B cell (primary cell): ENCODE results near the gene TRAPPC3L. TPM values are rescaled to one million over a fixed set of nuclear protein-coding genes. Genes with fewer than 3 reads are reported as not detected.
A peak's percentile ranks its signal among the peaks of the same experiment; 100 is the strongest.

Experiments used
- ATAC-seq: fragments of 200-7000 bp; cut with Tn5 transposase; one replicate; pipeline ENCODE4 v1.10.0; 2021; ENCODE audit warnings: low read depth, mild to moderate bottlenecking, moderate number of reproducible peaks, moderate library complexity
- CTCF ChIA-PET: fragments of 350-600 bp; sonication (Branson Sonifier 250); formaldehyde crosslinking; loops from one replicate; lab custom pipeline; 2021; ENCODE audit warnings: antibody characterized with exemption, inconsistent platforms; lab: Charles Lee
- POLR2A ChIA-PET: fragments of 350-600 bp; sonication (Branson Sonifier 250); formaldehyde crosslinking; loops from one replicate; lab custom pipeline; 2021; ENCODE audit warnings: antibody characterized with exemption; lab: Charles Lee
- DNase-seq: peaks from one replicate; pipeline ENCODE4 v3.0.0; 2013
- H2AFZ ChIP-seq: 2 replicates; pipeline ENCODE4 v1.6.1; 2012; ENCODE audit warnings: mild to moderate bottlenecking, low read depth, low read length; ENCODE audit not compliant: insufficient read depth, poor library complexity, severe bottlenecking
- H3K27ac ChIP-seq, 2 donors: 1 replicate in 1 of 2; 2 replicates in 1 of 2; pipeline ENCODE4 v1.5.1; 2012 to 2013; ENCODE audit warnings: low read length in 2 of 2, mild to moderate bottlenecking in 2 of 2, moderate library complexity in 1 of 2
- H3K27me3 ChIP-seq, 4 experiments: fragments of 200-600 bp in 1 of 4; sonication (generic) in 1 of 4; replicated peaks in 1 of 4; 1 replicate in 2 of 4; 2 replicates in 2 of 4; pipeline versions ENCODE4 v1.6.1 to v1.7.0; 2013 to 2016; ENCODE audit warnings: low read length in 3 of 4, mild to moderate bottlenecking in 2 of 4, mixed read lengths in 1 of 4, moderate library complexity in 1 of 4; ENCODE audit not compliant: insufficient read depth in 4 of 4, control insufficient read depth in 3 of 4; ENCODE audit errors: control extremely low read depth in 1 of 4
- H3K36me3 ChIP-seq, 2 experiments: replicated peaks in 1 of 2; 1 replicate in 1 of 2; 2 replicates in 1 of 2; pipeline versions ENCODE4 v1.6.1 to v1.7.1; 2013; ENCODE audit warnings: low read length in 1 of 2; ENCODE audit not compliant: insufficient read depth in 2 of 2, control insufficient read depth in 1 of 2; ENCODE audit errors: control extremely low read depth in 1 of 2, extremely low read depth in 1 of 2
- H3K4me1 ChIP-seq, 2 donors: fragments of 200-600 bp in 1 of 2; sonication (generic) in 1 of 2; 1 replicate in 1 of 2; 2 replicates in 1 of 2; pipeline versions ENCODE4 v1.5.1 to v1.6.1; 2013 to 2017; ENCODE audit warnings: low read length in 2 of 2; ENCODE audit not compliant: control insufficient read depth in 2 of 2, insufficient read depth in 2 of 2
- H3K4me2 ChIP-seq: replicated peaks from 2 replicates; pipeline ENCODE3; 2012; ENCODE audit warnings: mild to moderate bottlenecking, low read depth, low read length; ENCODE audit not compliant: poor library complexity, severe bottlenecking
- H3K4me3 ChIP-seq, 5 experiments: fragments of 200-600 bp in 1 of 5; sonication (generic) in 1 of 5; 1 replicate in 3 of 5; 2 replicates in 2 of 5; pipeline versions ENCODE4 v1.5.1 to v1.7.0; 2011 to 2016; ENCODE audit warnings: low read length in 4 of 5, mild to moderate bottlenecking in 4 of 5, low read depth in 2 of 5, control low read depth in 1 of 5, moderate library complexity in 1 of 5; ENCODE audit not compliant: insufficient read depth in 1 of 5; ENCODE audit errors: control extremely low read depth in 1 of 5, extremely low read depth in 1 of 5
- H3K79me2 ChIP-seq: fragments of 200-600 bp; sonication (generic); one replicate; pipeline ENCODE4 v1.6.0; 2016; ENCODE audit warnings: low read length; ENCODE audit not compliant: control insufficient read depth, insufficient read depth
- H3K9ac ChIP-seq: fragments of 200-600 bp; sonication (generic); 2 replicates; pipeline ENCODE4 v1.6.1; 2017; ENCODE audit warnings: mild to moderate bottlenecking, low read length, moderate library complexity
- H3K9me3 ChIP-seq, 3 donors: one replicate each; pipeline versions ENCODE4 v1.6.1 to v1.7.1; 2013; ENCODE audit warnings: low read length in 2 of 3; ENCODE audit not compliant: control insufficient read depth in 2 of 3, insufficient read depth in 1 of 3; ENCODE audit errors: control extremely low read depth in 1 of 3
- H4K20me1 ChIP-seq: 2 replicates; pipeline ENCODE4 v1.6.0; 2012; ENCODE audit warnings: mild to moderate bottlenecking, low read length; ENCODE audit not compliant: insufficient read depth, control insufficient read depth, poor library complexity, severe bottlenecking
- H3K27ac Mint-ChIP-seq: one replicate; pipeline ENCODE4 v1.8.0; 2021; ENCODE audit warnings: mixed read lengths
- H3K27me3 Mint-ChIP-seq: one replicate; pipeline ENCODE4 v1.8.0; 2021; ENCODE audit warnings: mixed read lengths
- H3K4me1 Mint-ChIP-seq: one replicate; pipeline ENCODE4 v1.8.0; 2021; ENCODE audit warnings: mixed read lengths
- H3K4me3 Mint-ChIP-seq: one replicate; pipeline ENCODE4 v1.8.0; 2021; ENCODE audit warnings: mixed read lengths
- H3K9me3 Mint-ChIP-seq: one replicate; pipeline ENCODE4 v1.8.0; 2022; ENCODE audit warnings: mixed read lengths; ENCODE audit not compliant: insufficient read depth
- EZH2 ChIP-seq: IDR thresholded peaks from 2 replicates; pipeline ENCODE4 v1.6.1; 2012; ENCODE audit warnings: borderline replicate concordance, low read depth, mild to moderate bottlenecking, moderate library complexity, low read length; ENCODE audit not compliant: insufficient read depth, poor library complexity, severe bottlenecking
- WGBS: methylation state at CpG from one replicate; pipeline ENCODE4 v1.1.5; 2013; ENCODE audit warnings: missing lambda C conversion rate; ENCODE audit not compliant: insufficient coverage; 5-methylcytosine and 5-hydroxymethylcytosine counted together
- intact Hi-C: fragments of 100-400 bp; cut with micrococcal nuclease; formaldehyde crosslinking; loops from one replicate; pipeline ENCODE4 v1.10.0; 2022
- polyA plus RNA-seq: library from polyadenylated mRNA; depleted of rRNA; stranded (reverse); fragments of >200 nt; gene quantifications from 2 replicates; pipeline ENCODE4 v1.2.3, GENCODE V29; 2012
- total RNA-seq, 2 donors: library from RNA; stranded (reverse); fragments of 120-200 nt in 1 of 2; gene quantifications; 1 replicate in 1 of 2; 2 replicates in 1 of 2; pipeline versions ENCODE4 v1.2.3 to v1.2.4, GENCODE V29; 2013 to 2022
- TF ChIP-seq, protein P1 (sequence below): fragments of 200-600 bp; IDR thresholded peaks from one replicate; pipeline ENCODE4 v1.8.0; 2022; ENCODE audit warnings: antibody characterized with exemption, mild to moderate bottlenecking

The TRAPPC3L gene
- total and polyA plus RNA-seq, 2 donors (not counting 1 experiment from before 2014, with no cell fraction given), result not detected

GRCh38 chr6:116450185-116450710 is 95.2 kb downstream of the TRAPPC3L start:
- Histone ChIP-seq H2AFZ (no peak overlapping the region), H4K20me1 (no peaks in the 10 kb centered on the region), H3K4me3 (no peak overlapping the region), H3K79me2 (no peaks in the 10 kb centered on the region), H3K4me2 (no peak overlapping the region), H3K27ac (no peak overlapping the region), H3K36me3 (no peaks in the 10 kb centered on the region), H3K27me3 (no peaks in the 10 kb centered on the region), H3K4me1 (peaks cover 20 to 26% of the 10 kb centered on the region in 2 donors), H3K9ac (no peak overlapping the region), H3K9me3 (no peaks in the 10 kb centered on the region)
- no peak overlapping the region for H3K27ac Mint-ChIP-seq
- intact Hi-C loops, result no loop called here
- no CpG with 5 or more reads among the region's 1 CpG for WGBS
- no peaks in the 10 kb centered on the region for H3K9me3 Mint-ChIP-seq
- DNase-seq, result no peak
- no peaks in the 10 kb centered on the region for H3K27me3 Mint-ChIP-seq
- ChIA-PET POLR2A (interaction anchor here (0.7 kb wide), 1 partner anchor 64 kb away, joined by 5 read pairs; no protein-coding TSS in a partner anchor), CTCF (interaction anchor here (1.0 to 1.9 kb wide), 6 partner anchors 10 to 233 kb away, joined by 3 to 10 read pairs (median 4); partner anchors contain the start of gene DSE)
- no peak overlapping the region for H3K4me3 Mint-ChIP-seq
- ATAC-seq, result no peak
- no peak for TF ChIP-seq EZH2
- TF ChIP-seq, protein P1, sequence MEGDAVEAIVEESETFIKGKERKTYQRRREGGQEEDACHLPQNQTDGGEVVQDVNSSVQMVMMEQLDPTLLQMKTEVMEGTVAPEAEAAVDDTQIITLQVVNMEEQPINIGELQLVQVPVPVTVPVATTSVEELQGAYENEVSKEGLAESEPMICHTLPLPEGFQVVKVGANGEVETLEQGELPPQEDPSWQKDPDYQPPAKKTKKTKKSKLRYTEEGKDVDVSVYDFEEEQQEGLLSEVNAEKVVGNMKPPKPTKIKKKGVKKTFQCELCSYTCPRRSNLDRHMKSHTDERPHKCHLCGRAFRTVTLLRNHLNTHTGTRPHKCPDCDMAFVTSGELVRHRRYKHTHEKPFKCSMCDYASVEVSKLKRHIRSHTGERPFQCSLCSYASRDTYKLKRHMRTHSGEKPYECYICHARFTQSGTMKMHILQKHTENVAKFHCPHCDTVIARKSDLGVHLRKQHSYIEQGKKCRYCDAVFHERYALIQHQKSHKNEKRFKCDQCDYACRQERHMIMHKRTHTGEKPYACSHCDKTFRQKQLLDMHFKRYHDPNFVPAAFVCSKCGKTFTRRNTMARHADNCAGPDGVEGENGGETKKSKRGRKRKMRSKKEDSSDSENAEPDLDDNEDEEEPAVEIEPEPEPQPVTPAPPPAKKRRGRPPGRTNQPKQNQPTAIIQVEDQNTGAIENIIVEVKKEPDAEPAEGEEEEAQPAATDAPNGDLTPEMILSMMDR, result no peak
- H3K4me1 Mint-ChIP-seq, result peaks cover 33% of the 10 kb centered on the region

GRCh38 chr6:116449565-116449964 is 95.9 kb downstream of the TRAPPC3L start:
- no peak overlapping the region for H3K27ac ChIP-seq
- Mint-ChIP-seq H3K27me3 (no peaks in the 10 kb centered on the region), H3K4me3 (no peak overlapping the region), H3K27ac (peak overlapping the region; percentile 7), H3K4me1 (peaks cover 40% of the 10 kb centered on the region), H3K9me3 (no peaks in the 10 kb centered on the region)
- WGBS, result no CpG with 5 or more reads among the region's 1 CpG
- no peaks in the 10 kb centered on the region for H3K79me2 ChIP-seq
- no peak overlapping the region for H3K4me2 ChIP-seq
- ATAC-seq, result no peak
- H3K36me3 ChIP-seq, result no peaks in the 10 kb centered on the region
- no peak overlapping the region for H2AFZ ChIP-seq
- no peak for TF ChIP-seq EZH2
- TF ChIP-seq, protein P1, result no peak
- peaks cover 27 to 33% of the 10 kb centered on the region in 2 donors for H3K4me1 ChIP-seq
- no peak for DNase-seq
- H3K9me3 ChIP-seq, result no peaks in the 10 kb centered on the region
- POLR2A ChIA-PET, result no interaction called here
- no peaks in the 10 kb centered on the region for H3K27me3 ChIP-seq
- CTCF ChIA-PET, result interaction anchor here (1.0 to 1.5 kb wide), 4 partner anchors 11 to 162 kb away, joined by 3 to 5 read pairs (median 4); partner anchors contain the start of gene CALHM6
- H4K20me1 ChIP-seq, result no peaks in the 10 kb centered on the region
- intact Hi-C loops, result loop anchor here (5.0 kb wide), 1 partner anchor 42 kb away; no protein-coding TSS in a partner anchor
- H3K4me3 ChIP-seq, result no peak overlapping the region
- H3K9ac ChIP-seq, result no peak overlapping the region
